GM21825 (cell line): Measurements from ENCODE around the gene ZNF212.

Experiments used
- ATAC-seq: cut with Tn5 transposase; IDR thresholded peaks from one replicate; pipeline ENCODE4 v1.9.1; 2021; ENCODE audit warnings: mild to moderate bottlenecking, moderate library complexity; ENCODE audit not compliant: unreplicated experiment

The ZNF212 gene

DNA sequence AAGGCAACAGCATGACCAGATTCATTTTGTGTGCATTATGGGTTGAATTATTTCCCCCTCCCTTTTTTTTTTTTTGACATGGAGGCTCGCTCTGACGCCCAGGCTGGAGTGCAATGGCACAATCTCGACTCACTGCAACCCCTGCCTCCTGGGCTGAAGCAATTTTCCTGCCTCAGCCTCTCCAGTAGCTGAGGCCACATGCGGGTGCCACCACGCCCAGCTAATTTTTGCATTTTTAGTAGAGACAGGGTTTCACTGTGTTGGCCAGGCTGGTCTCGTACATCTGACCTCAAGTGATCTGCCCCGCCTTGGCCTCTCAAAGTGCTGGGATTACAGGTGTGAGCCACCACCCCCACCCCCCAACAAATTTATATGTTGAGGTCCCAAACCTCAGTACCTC, 64.6 kb downstream of the ZNF212 start:
- ATAC-seq = no peak
